Gastrocnemius medialis (tissue), 4 donors: ENCODE measurements around the gene PLEKHM2.
A peak's percentile ranks its signal among the peaks of the same experiment; 100 is the strongest.

Experiments
- POLR2A ChIP-seq, 2 donors: fragments of 450-650 bp; IDR thresholded peaks; one replicate each; pipeline ENCODE4 v1.6.1; 2017; ENCODE audit warnings: antibody characterized with exemption in 2 of 2, mild to moderate bottlenecking in 2 of 2, moderate library complexity in 2 of 2
- TF ChIP-seq, protein P1 (sequence below), 5 experiments: fragments of 450-650 bp in 3 of 5; fragments of 200-600 bp in 2 of 5; sonication (generic) in 2 of 5; IDR thresholded peaks in 4 of 5; conservative IDR thresholded peaks in 1 of 5; 1 replicate in 4 of 5; 2 replicates in 1 of 5; pipeline ENCODE4 v1.5.1; 2016 to 2019; ENCODE audit warnings: antibody characterized with exemption in 5 of 5, mild to moderate bottlenecking in 3 of 5, moderate library complexity in 3 of 5

- TF ChIP-seq POLR2A (IDR thresholded peaks at IDR 0.05) = no peak
- TF ChIP-seq, protein P1, sequence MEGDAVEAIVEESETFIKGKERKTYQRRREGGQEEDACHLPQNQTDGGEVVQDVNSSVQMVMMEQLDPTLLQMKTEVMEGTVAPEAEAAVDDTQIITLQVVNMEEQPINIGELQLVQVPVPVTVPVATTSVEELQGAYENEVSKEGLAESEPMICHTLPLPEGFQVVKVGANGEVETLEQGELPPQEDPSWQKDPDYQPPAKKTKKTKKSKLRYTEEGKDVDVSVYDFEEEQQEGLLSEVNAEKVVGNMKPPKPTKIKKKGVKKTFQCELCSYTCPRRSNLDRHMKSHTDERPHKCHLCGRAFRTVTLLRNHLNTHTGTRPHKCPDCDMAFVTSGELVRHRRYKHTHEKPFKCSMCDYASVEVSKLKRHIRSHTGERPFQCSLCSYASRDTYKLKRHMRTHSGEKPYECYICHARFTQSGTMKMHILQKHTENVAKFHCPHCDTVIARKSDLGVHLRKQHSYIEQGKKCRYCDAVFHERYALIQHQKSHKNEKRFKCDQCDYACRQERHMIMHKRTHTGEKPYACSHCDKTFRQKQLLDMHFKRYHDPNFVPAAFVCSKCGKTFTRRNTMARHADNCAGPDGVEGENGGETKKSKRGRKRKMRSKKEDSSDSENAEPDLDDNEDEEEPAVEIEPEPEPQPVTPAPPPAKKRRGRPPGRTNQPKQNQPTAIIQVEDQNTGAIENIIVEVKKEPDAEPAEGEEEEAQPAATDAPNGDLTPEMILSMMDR (IDR thresholded peaks at IDR 0.05 in 4 of 5, conservative IDR thresholded peaks at IDR 0.05 in 1 of 5) = peak; percentile 89 to 95 (median 92)
Observed at GRCh38 chr1:15740924-15741850, 57.1 kb downstream of the PLEKHM2 start.
